ENCODE measurements around the gene DIAPH1.

The DIAPH1 gene

DNA sequence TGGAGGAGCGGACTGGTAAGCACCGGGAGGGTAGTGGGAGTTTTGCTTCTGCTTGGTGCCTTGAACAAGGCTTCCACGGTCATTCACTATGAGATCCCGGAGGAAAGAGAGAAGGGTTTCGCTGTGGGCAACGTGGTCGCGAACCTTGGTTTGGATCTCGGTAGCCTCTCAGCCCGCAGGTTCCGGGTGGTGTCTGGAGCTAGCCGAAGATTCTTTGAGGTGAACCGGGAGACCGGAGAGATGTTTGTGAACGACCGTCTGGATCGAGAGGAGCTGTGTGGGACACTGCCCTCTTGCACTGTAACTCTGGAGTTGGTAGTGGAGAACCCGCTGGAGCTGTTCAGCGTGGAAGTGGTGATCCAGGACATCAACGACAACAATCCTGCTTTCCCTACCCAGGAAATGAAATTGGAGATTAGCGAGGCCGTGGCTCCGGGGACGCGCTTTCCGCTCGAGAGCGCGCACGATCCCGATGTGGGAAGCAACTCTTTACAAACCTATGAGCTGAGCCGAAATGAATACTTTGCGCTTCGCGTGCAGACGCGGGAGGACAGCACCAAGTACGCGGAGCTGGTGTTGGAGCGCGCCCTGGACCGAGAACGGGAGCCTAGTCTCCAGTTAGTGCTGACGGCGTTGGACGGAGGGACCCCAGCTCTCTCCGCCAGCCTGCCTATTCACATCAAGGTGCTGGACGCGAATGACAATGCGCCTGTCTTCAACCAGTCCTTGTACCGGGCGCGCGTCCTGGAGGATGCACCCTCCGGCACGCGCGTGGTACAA lies 142.5 kb downstream of the DIAPH1 start:
- DNase-seq = no peak

DNA sequence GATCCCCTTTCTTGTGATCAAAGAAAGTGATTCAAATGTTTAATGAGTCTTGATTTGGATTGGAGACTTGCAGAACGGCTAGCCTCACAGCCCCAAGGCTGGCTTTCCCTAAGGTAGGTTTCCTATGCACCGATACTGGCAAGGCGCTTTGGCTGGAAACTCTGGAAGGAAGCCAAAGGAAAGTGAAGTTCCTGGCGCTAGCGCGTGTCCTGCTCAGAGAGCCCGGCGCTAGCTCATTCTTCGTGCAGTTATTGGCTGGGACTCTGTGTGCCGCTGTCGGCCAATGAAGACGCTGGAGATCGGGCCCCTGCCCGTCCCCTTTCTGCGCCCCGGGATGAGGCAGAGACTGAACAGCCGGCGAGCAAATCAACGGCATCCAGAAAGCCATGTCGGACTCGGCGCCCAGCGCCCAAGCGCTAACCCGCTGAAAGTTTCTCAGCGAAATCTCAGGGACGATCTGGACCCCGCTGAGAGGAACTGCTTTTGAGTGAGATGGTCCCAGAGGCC lies 143.1 kb downstream of the DIAPH1 start, which contains the start of gene PCDHGC3:
TSS of gene PCDHGC3 (plus strand) at position 342 of the 507 bp plus-strand sequence. CDS start at position 493, 151 bp downstream.
- DNase-seq = peak; percentile 47

DNA sequence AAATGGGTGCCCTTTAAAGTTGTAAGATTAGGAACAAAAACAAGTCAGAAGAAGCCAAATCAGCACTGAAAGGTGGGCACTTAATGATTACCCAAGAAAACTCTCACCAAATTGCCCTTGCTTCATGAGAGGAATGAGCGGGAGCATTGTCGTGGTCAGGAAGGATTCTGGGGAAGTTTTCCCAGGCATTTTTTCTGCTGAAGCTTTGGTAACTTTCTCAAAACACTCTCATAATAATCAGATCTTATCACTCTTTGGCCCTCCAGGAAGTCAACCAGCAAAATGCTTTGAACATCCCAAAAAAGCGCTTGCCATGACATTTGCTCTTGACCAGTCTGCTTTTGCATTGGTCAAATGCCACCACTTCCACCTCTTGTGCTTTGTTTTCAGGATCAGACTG lies 153.4 kb downstream of the DIAPH1 start:
- no peak for DNase-seq

All from hematopoietic multipotent progenitor cell treated with erythropoietin and hydrocortisone succinate and interleukin-3 and kit ligand, for 6 days (in vitro differentiated cells).